Thoracic aorta (tissue), 2 donors: ENCODE data around the gene MSL1. TPM values are rescaled to one million over a fixed set of nuclear protein-coding genes. Genes with fewer than 3 reads are reported as not detected.

ENCODE experiments used
- ATAC-seq: fragments of 150-250 bp; one replicate; pipeline ENCODE4 v1.8.0; 2017; ENCODE audit warnings: low read depth; ENCODE audit not compliant: insufficient number of reproducible peaks, low FRiP score
- DNase-seq: peaks from one replicate; pipeline ENCODE4 v3.0.0-alpha.2; 2020; ENCODE audit warnings: low spot score
- H3K27ac ChIP-seq, 2 donors: fragments of 200-600 bp; sonication (generic); 1 replicate in 1 of 2; 2 replicates in 1 of 2; pipeline ENCODE4 v1.5.1; 2016; ENCODE audit warnings: mild to moderate bottlenecking in 2 of 2, moderate library complexity in 2 of 2
- H3K27me3 ChIP-seq: fragments of 200-600 bp; sonication (generic); replicated peaks from 2 replicates; pipeline ENCODE4 v1.6.0; 2016; ENCODE audit warnings: mild to moderate bottlenecking; ENCODE audit not compliant: insufficient read depth
- H3K36me3 ChIP-seq: fragments of 200-600 bp; sonication (generic); one replicate; pipeline ENCODE4 v1.5.1; 2016
- H3K4me1 ChIP-seq, 2 donors: fragments of 200-600 bp; sonication (generic); 1 replicate in 1 of 2; 2 replicates in 1 of 2; pipeline versions ENCODE4 v1.5.1 to v1.6.0; 2016; ENCODE audit warnings: low read depth in 2 of 2, mild to moderate bottlenecking in 1 of 2; ENCODE audit not compliant: control insufficient read depth in 1 of 2
- H3K4me3 ChIP-seq: fragments of 200-600 bp; sonication (generic); 2 replicates; pipeline ENCODE4 v1.5.1; 2016; ENCODE audit warnings: mild to moderate bottlenecking
- H3K9me3 ChIP-seq: fragments of 200-600 bp; sonication (generic); 2 replicates; pipeline ENCODE4 v1.5.1; 2016
- CTCF ChIP-seq: fragments of 200-600 bp; sonication (generic); IDR thresholded peaks from one replicate; pipeline ENCODE4 v1.5.1; 2019; ENCODE audit warnings: antibody characterized with exemption
- total RNA-seq, 2 donors: library from RNA; depleted of rRNA; stranded (reverse); fragments of >200 nt; gene quantifications; one replicate each; pipeline versions ENCODE4 v1.1.0 to v1.2.3, GENCODE V29; 2016

MSL1 gene
- total RNA-seq, 2 donors from 2014 or later = 69.3 to 107 TPM

DNA sequence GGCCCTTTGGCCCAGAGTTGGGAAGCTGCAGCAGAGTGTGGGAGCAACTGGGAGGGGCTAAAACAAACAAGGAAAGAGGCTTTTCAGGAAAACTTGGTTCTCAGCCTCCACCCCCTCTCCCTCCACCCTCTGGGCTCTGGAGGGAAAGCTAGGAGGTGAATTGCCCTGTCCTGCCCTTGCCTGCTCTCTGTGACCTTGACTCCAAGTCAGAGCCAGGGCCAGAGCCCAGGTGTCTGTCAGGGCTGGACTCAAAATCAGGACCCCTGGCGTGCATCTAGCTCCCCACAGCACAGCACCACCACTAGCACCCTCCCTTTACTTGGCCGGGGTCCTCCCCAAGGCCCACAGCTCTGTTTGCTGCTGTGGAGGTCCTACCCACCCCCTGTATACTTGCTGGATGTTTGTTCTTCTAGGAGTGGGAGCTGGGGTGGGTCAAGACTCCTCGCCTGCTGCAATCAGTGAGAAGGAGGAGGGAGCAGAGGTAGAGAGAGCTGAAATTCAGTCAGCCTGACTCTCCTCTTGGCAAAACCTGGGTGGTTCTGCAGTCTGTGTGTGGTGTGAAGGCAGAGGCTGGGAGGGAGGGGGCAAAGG, 18.6 kb upstream of the MSL1 start:
- Histone ChIP-seq H3K4me3 (no peak overlapping the region), H3K9me3 (no peaks in the 10 kb centered on the region), H3K36me3 (no peaks in the 10 kb centered on the region), H3K4me1 (peaks cover 25 to 75% of the 10 kb centered on the region in 2 donors), H3K27me3 (no peaks in the 10 kb centered on the region), H3K27ac (peak overlapping the region; percentile 14 to 88)
- DNase-seq (no peak), ATAC-seq (no peak)
- no peak for TF ChIP-seq CTCF

DNA sequence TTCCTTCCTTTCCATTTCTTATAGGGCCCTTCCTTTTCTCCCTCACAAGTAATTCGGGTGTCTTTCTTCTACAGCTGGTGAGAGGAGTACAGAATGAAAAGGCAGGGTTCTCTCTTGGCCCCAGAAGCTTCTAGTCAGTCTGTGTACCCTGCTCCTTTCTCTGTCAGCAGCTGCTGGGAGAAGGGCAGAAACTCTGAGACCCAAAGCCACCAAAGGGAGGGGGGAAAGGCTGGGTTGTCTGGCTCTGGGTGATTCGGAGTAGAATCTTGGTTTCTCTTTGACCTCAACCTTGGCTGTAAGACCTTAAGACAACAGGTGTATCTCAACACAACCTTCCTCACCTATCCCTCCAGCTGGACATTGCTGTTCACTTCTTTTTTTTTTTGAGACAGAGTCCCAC, 18.1 kb upstream of the MSL1 start:
- Histone ChIP-seq H3K4me1 (peaks cover 23 to 74% of the 10 kb centered on the region in 2 donors), H3K27me3 (no peaks in the 10 kb centered on the region), H3K4me3 (no peak overlapping the region), H3K27ac (peak overlapping the region; percentile 14 to 88), H3K36me3 (no peaks in the 10 kb centered on the region), H3K9me3 (no peaks in the 10 kb centered on the region)
- no peak for TF ChIP-seq CTCF
- no peak for ATAC-seq
- no peak for DNase-seq

DNA sequence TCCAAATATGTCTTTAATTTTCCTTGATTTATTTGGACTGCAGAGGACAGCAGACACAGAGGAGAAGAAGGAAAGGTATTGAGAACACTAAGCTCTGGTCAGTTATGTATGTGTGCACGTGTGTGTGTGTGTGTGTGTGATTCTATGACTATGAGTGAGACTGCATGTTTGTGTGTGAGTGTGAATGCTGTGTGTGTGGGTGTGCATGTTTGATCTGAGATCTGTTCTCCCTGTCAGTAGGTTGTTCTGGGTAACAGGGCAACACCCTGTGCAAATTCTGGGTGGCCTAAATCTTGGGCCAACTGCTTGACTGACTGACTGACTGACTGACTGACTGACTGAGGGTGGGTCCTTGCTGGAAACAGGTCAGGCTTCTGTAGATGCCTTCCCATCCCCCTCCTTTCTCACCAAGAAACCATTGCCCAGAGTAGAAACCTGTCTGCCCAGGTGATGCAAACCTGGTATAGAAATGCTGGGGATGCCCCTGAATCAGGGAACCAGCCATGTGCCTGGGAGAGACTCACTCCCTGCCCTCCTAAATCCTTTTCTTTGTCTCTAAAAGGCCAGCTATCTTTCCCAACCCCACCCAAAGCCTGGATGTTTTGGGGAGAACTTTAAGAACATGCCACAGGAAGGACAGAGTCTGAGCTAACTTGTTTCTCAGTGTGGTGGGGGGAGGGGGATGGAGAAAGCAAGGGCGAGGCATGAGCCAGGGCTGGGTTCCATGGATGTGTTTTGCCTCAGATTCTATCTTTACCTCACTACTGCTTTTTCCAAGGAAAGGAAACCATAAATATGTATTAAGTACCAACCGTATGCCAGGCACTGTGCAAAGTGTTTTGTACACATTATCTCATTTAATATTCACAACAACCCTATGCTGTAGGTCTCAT, 16.9 kb upstream of the MSL1 start:
- Histone ChIP-seq H3K27ac (peak overlapping the region in 1 of 2 donors; percentile 88), H3K27me3 (no peaks in the 10 kb centered on the region), H3K4me1 (peaks cover 31 to 85% of the 10 kb centered on the region in 2 donors), H3K36me3 (no peaks in the 10 kb centered on the region), H3K4me3 (no peak overlapping the region), H3K9me3 (no peaks in the 10 kb centered on the region)
- TF ChIP-seq CTCF = no peak
- DNase-seq (no peak), ATAC-seq (no peak)

DNA sequence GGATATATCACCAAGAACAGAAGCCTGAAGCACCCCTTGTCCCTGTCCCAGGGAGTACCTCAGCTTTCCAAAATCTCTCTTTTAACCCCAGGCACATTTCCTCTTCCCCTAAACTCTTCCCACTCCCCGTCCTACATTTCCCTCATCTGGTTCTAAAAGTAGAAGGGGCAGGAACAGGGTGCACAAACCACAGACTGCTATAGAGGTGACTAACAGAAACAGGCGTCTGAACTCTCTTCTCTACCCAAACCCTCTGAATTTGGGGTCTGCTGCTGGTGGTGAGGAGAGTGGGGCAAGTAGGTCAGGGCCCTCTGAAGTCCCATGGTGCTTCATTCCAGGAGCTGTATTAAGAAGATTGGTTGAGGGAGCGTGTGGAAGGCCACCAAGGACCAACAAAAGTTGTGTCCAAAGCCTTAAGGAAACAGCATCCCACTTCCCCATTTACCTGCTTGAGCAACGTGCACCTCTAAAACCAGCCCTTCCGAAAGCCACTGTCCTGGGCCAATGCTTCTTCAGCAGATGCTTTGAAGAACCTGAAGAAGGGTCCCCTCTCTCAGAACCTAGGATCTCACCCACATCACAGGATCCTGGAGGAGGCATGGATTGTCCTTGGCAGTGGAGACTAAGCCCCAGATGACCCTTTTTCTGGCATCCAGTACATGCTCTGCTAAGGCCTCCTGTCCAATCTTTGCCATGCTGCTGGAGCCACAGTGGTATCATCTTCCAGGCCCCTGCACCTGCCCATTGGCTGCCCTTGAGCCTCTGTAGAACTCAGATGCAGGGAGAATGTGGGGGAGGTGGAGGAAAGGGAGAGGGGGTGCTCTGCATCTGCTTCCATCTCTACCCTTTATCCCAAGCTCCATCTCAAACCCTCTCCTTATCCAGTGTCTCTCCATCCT, 15.7 kb upstream of the MSL1 start:
- no peak overlapping the region for H3K4me3 ChIP-seq
- no peaks in the 10 kb centered on the region for H3K36me3 ChIP-seq
- peaks cover 42 to 93% of the 10 kb centered on the region in 2 donors for H3K4me1 ChIP-seq
- no peaks in the 10 kb centered on the region for H3K9me3 ChIP-seq
- TF ChIP-seq CTCF = no peak
- no peaks in the 10 kb centered on the region for H3K27me3 ChIP-seq
- peak overlapping the region; percentile 88 to 97 for H3K27ac ChIP-seq
- ATAC-seq (no peak), DNase-seq (no peak)
